HPDE6-E6E7 (cell line): ENCODE measurements around the gene NPEPPS.

Experiments
- DNase-seq: peaks from one replicate; pipeline ENCODE4 v3.0.0; 2011; ENCODE audit warnings: missing footprints; ENCODE audit errors: extremely low spot score

The NPEPPS gene

GRCh38 chr17:47663912-47664623 lies 133.2 kb downstream of the NPEPPS start:
- DNase-seq, result no peak

DNA sequence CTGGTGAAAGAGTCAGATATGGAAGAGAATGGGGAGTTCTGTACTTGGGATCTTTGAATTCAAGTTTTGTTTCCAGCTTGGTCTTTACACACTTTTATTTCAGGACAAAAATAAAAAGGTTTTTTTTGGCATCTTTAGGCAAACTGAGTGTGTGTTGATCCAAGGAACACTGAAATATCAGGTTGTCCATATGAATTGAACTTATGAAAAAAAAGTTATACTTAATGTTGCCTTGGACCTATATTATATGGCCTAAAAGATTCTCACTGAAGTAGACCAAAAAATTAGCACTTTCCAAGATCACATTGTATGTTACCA lies 133.7 kb downstream of the NPEPPS start:
- DNase-seq, result no peak

GRCh38 chr17:47665655-47666054 lies 134.7 kb downstream of the NPEPPS start:
- no peak for DNase-seq

- no peak for DNase-seq
These were observed 138.2 kb downstream of the NPEPPS start for GRCh38 chr17:47669081-47669480.

GRCh38 chr17:47670064-47670463 lies 139.2 kb downstream of the NPEPPS start:
- DNase-seq, result no peak
